DMS114 treated with DMSO at 0.1 percent for 48 hours (cell line): ENCODE data around the gene ALG14.
"Not testable (repeated sequence)": the region's sequence is repeated elsewhere in the genome, so short reads cannot be mapped to it uniquely, and the experiment has no call there.

Source experiments
- DNase-seq: peaks from one replicate; lab custom pipeline; 2025; ENCODE audit not compliant: unreplicated experiment; lab: John Stamatoyannopoulos, UW

Gene ALG14

GRCh38 chr1:95043141-95043980, 29.4 kb downstream of the ALG14 start:
- peak; percentile 85 for DNase-seq

- no peak for DNase-seq
These were observed 30.5 kb downstream of the ALG14 start for GRCh38 chr1:95042286-95042685.

GRCh38 chr1:95041491-95042165, 31.1 kb downstream of the ALG14 start:
- peak; percentile 66 for DNase-seq

GRCh38 chr1:95040032-95040525, 32.7 kb downstream of the ALG14 start:
- DNase-seq: no peak

- no peak for DNase-seq
These were observed 33.3 kb downstream of the ALG14 start for GRCh38 chr1:95039360-95040031.

- no peak for DNase-seq
These were observed 37.2 kb downstream of the ALG14 start for GRCh38 chr1:95035536-95035935.

- DNase-seq: no peak
These were observed 38.2 kb downstream of the ALG14 start for GRCh38 chr1:95034506-95034905.

- DNase-seq: no peak
These were observed 38.9 kb downstream of the ALG14 start for GRCh38 chr1:95033843-95034242.

GRCh38 chr1:95029532-95029931, 43.2 kb downstream of the ALG14 start:
- DNase-seq: no peak

- no peak for DNase-seq
These were observed 43.8 kb downstream of the ALG14 start for GRCh38 chr1:95028954-95029353.

GRCh38 chr1:95027046-95027445, 45.7 kb downstream of the ALG14 start:
- DNase-seq: no peak

- DNase-seq: no peak
These were observed 49.2 kb downstream of the ALG14 start for GRCh38 chr1:95023399-95024043.

- no peak for DNase-seq
These were observed 50.2 kb downstream of the ALG14 start for GRCh38 chr1:95022644-95022926.

GRCh38 chr1:95021805-95022643, 50.7 kb downstream of the ALG14 start:
- no peak for DNase-seq

- DNase-seq: no peak
These were observed 51.6 kb downstream of the ALG14 start for GRCh38 chr1:95021119-95021518.

GRCh38 chr1:95019466-95019865, 53.3 kb downstream of the ALG14 start:
- not testable (repeated sequence) for DNase-seq

- no peak for DNase-seq
These were observed 54.0 kb downstream of the ALG14 start for GRCh38 chr1:95018602-95019369.

GRCh38 chr1:95017775-95018174, 55.0 kb downstream of the ALG14 start:
- DNase-seq: no peak

- no peak for DNase-seq
These were observed 57.7 kb downstream of the ALG14 start for GRCh38 chr1:95015076-95015475.
